H9 (cell line): ENCODE data around the gene KLRC3. TPM values are rescaled to one million over a fixed set of nuclear protein-coding genes. Genes with fewer than 3 reads are reported as not detected.

Source experiments
- DNase-seq: peaks from one replicate; pipeline ENCODE4 v3.0.0-alpha.2; 2017
- H2AFZ ChIP-seq: one replicate; pipeline ENCODE4 v1.6.1; 2013; ENCODE audit warnings: mild to moderate bottlenecking, low read length, control low read depth, moderate library complexity
- H2AK5ac ChIP-seq: 2 replicates; pipeline ENCODE4 v1.6.1; 2013; ENCODE audit warnings: low read length, control low read depth, mixed read lengths; ENCODE audit not compliant: insufficient read length
- H2BK120ac ChIP-seq: one replicate; pipeline ENCODE4 v1.6.1; 2013; ENCODE audit warnings: low read depth, mild to moderate bottlenecking, low read length, control low read depth, inconsistent platforms; ENCODE audit not compliant: poor library complexity, severe bottlenecking
- H2BK12ac ChIP-seq: 2 replicates; pipeline ENCODE4 v1.6.1; 2013; ENCODE audit warnings: low read length, control low read depth, mixed read lengths, low read depth; ENCODE audit not compliant: insufficient read length
- H2BK15ac ChIP-seq: 2 replicates; pipeline ENCODE4 v1.6.1; 2013; ENCODE audit warnings: low read depth, low read length, control low read depth
- H2BK20ac ChIP-seq: one replicate; pipeline ENCODE4 v1.6.1; 2013; ENCODE audit warnings: low read depth, mild to moderate bottlenecking, low read length, control low read depth, inconsistent platforms; ENCODE audit not compliant: poor library complexity, severe bottlenecking
- H2BK5ac ChIP-seq: 2 replicates; pipeline ENCODE4 v1.6.1; 2013; ENCODE audit warnings: low read length, control low read depth, mixed read lengths; ENCODE audit not compliant: insufficient read length
- H3K14ac ChIP-seq: 2 replicates; pipeline ENCODE4 v1.6.1; 2013; ENCODE audit warnings: low read length, control low read depth; ENCODE audit not compliant: insufficient read depth
- H3K18ac ChIP-seq: 2 replicates; pipeline ENCODE4 v1.6.1; 2013; ENCODE audit warnings: low read depth, mild to moderate bottlenecking, mixed read lengths, low read length, control low read depth; ENCODE audit not compliant: insufficient read length
- H3K23ac ChIP-seq: 2 replicates; pipeline ENCODE4 v1.6.1; 2013; ENCODE audit warnings: low read length, control low read depth, mixed read lengths, low read depth; ENCODE audit not compliant: insufficient read length
- H3K23me2 ChIP-seq: 2 replicates; pipeline ENCODE4 v1.6.1; 2013; ENCODE audit warnings: low read depth, mild to moderate bottlenecking, mixed read lengths, low read length, control low read depth; ENCODE audit not compliant: insufficient read length, poor library complexity, severe bottlenecking
- H3K27ac ChIP-seq: 2 replicates; pipeline ENCODE4 v1.5.1; 2013; ENCODE audit warnings: low read length, control low read depth, mixed read lengths, low read depth; ENCODE audit not compliant: insufficient read length
- H3K27me3 ChIP-seq: 2 replicates; pipeline ENCODE4 v1.6.1; 2013; ENCODE audit warnings: low read length, control low read depth, inconsistent platforms; ENCODE audit not compliant: insufficient read depth
- H3K4ac ChIP-seq: 2 replicates; pipeline ENCODE4 v1.6.1; 2013; ENCODE audit warnings: low read depth, mild to moderate bottlenecking, control low read depth, inconsistent platforms, low read length, moderate library complexity
- H3K4me1 ChIP-seq: 2 replicates; pipeline ENCODE4 v1.6.1; 2013; ENCODE audit warnings: low read length, control low read depth, inconsistent platforms; ENCODE audit not compliant: insufficient read depth
- H3K4me2 ChIP-seq: 2 replicates; pipeline ENCODE4 v1.6.1; 2013; ENCODE audit warnings: low read length, control low read depth, mixed read lengths; ENCODE audit not compliant: insufficient read length, insufficient read depth
- H3K56ac ChIP-seq: 2 replicates; pipeline ENCODE4 v1.6.1; 2013; ENCODE audit warnings: low read depth, mild to moderate bottlenecking, mixed read lengths, low read length, control low read depth; ENCODE audit not compliant: insufficient read length
- H3K79me1 ChIP-seq: 2 replicates; pipeline ENCODE4 v1.6.1; 2013; ENCODE audit warnings: low read depth, mild to moderate bottlenecking, moderate library complexity, low read length, control low read depth, inconsistent platforms; ENCODE audit not compliant: insufficient read depth, poor library complexity, severe bottlenecking
- H3K79me2 ChIP-seq: 2 replicates; pipeline ENCODE4 v1.6.1; 2013; ENCODE audit warnings: low read length, control low read depth, inconsistent platforms; ENCODE audit not compliant: insufficient read depth
- H3K9ac ChIP-seq: 2 replicates; pipeline ENCODE4 v1.6.1; 2013; ENCODE audit warnings: low read length, control low read depth, mixed read lengths; ENCODE audit not compliant: insufficient read length; ENCODE audit errors: extremely low read depth
- H3K9me3 ChIP-seq: one replicate; pipeline ENCODE4 v1.6.1; 2013; ENCODE audit warnings: low read depth, low read length, inconsistent platforms; ENCODE audit not compliant: control insufficient read depth
- H3T11ph ChIP-seq: one replicate; pipeline ENCODE4 v1.6.1; 2013; ENCODE audit warnings: mild to moderate bottlenecking, low read length, control low read depth, inconsistent platforms
- H4K20me1 ChIP-seq: one replicate; pipeline ENCODE4 v1.6.1; 2013; ENCODE audit not compliant: control insufficient read depth, insufficient read length, insufficient read depth
- H4K5ac ChIP-seq: 2 replicates; pipeline ENCODE4 v1.6.1; 2013; ENCODE audit warnings: low read depth, mild to moderate bottlenecking, mixed read lengths, low read length, control low read depth; ENCODE audit not compliant: insufficient read length
- H4K8ac ChIP-seq: replicated peaks from 2 replicates; pipeline ENCODE4 v1.6.1; 2013; ENCODE audit warnings: low read length, control low read depth, mixed read lengths, low read depth; ENCODE audit not compliant: insufficient read length
- H4K91ac ChIP-seq: 2 replicates; pipeline ENCODE4 v1.6.1; 2013; ENCODE audit warnings: low read depth, mild to moderate bottlenecking, moderate library complexity, mixed read lengths, low read length, control low read depth; ENCODE audit not compliant: insufficient read length
- H3K27ac Mint-ChIP-seq, 3 experiments: 2 replicates in 2 of 3; 3 replicates in 1 of 3; pipeline ENCODE4 v1.8.0; 2020 to 2021; ENCODE audit warnings: mixed read lengths in 3 of 3, mild to moderate bottlenecking in 1 of 3, moderate library complexity in 1 of 3
- H3K27me3 Mint-ChIP-seq: 2 replicates; pipeline ENCODE4 v1.8.0; 2021; ENCODE audit warnings: low read depth, mild to moderate bottlenecking, moderate library complexity, mixed read lengths
- H3K36me3 Mint-ChIP-seq, 3 experiments: 2 replicates in 2 of 3; 3 replicates in 1 of 3; pipeline ENCODE4 v1.8.0; 2020 to 2021; ENCODE audit warnings: low read depth in 3 of 3, mixed read lengths in 3 of 3; ENCODE audit not compliant: insufficient read depth in 1 of 3
- H3K4me1 Mint-ChIP-seq, 2 experiments: 2 replicates each; pipeline ENCODE4 v1.8.0; 2020; ENCODE audit warnings: mixed read lengths in 2 of 2
- H3K4me3 Mint-ChIP-seq, 2 experiments: 2 replicates in 1 of 2; 3 replicates in 1 of 2; pipeline ENCODE4 v1.8.0; 2020 to 2021; ENCODE audit warnings: mild to moderate bottlenecking in 2 of 2, mixed read lengths in 2 of 2, moderate library complexity in 1 of 2
- H3K9me3 Mint-ChIP-seq, 2 experiments: 2 replicates in 1 of 2; 3 replicates in 1 of 2; pipeline ENCODE4 v1.8.0; 2020; ENCODE audit warnings: mild to moderate bottlenecking in 2 of 2, mixed read lengths in 2 of 2, moderate library complexity in 1 of 2
- CTCF ChIP-seq: fragments of 200-600 bp; sonication (generic); conservative IDR thresholded peaks from 3 replicates; pipeline ENCODE4 v1.8.0; 2021; ENCODE audit warnings: antibody characterized with exemption, mild to moderate bottlenecking
- WGBS: extraction: QIAGEN DNeasy Blood & Tissue Kit; methylation state at CpG from one replicate; pipeline ENCODE4 v1.1.7; 2013; ENCODE audit warnings: missing lambda C conversion rate, low lambda C conversion rate, mixed read lengths; ENCODE audit not compliant: insufficient read length; ENCODE audit errors: extremely low coverage; 5-methylcytosine and 5-hydroxymethylcytosine counted together
- total RNA-seq: library from RNA; stranded (reverse); gene quantifications from 2 replicates; pipeline ENCODE4 v1.2.1, GENCODE V29; 2021

The KLRC3 gene
- total RNA-seq, 1 experiment from 2014 or later = not detected

GRCh38 chr12:10408842-10409241 lies 11.6 kb downstream of the KLRC3 start:
- no peaks in the 10 kb centered on the region for H3K36me3 Mint-ChIP-seq
- no peak overlapping the region for H3K4me2 ChIP-seq
- no CpG with 5 or more reads among the region's 3 CpGs for WGBS
- no peak overlapping the region for H2AK5ac ChIP-seq
- H3K9me3 ChIP-seq = no peaks in the 10 kb centered on the region
- no peak overlapping the region for H3T11ph ChIP-seq
- H3K27ac Mint-ChIP-seq = peak overlapping the region in 1 of 3 experiments; percentile 38; a peak in 1 of 7 replicates
- H2BK12ac ChIP-seq = no peak overlapping the region
- H3K18ac ChIP-seq = no peak overlapping the region
- H3K23ac ChIP-seq = no peak overlapping the region
- H3K56ac ChIP-seq = no peak overlapping the region
- no peaks in the 10 kb centered on the region for H4K20me1 ChIP-seq
- H2AFZ ChIP-seq = no peak overlapping the region
- no peaks in the 10 kb centered on the region for H3K79me2 ChIP-seq
- H3K14ac ChIP-seq = no peak overlapping the region
- no peaks in the 10 kb centered on the region; a peak in 1 of 5 replicates for H3K9me3 Mint-ChIP-seq
- H4K91ac ChIP-seq = no peak overlapping the region
- no peak overlapping the region for H4K8ac ChIP-seq
- H3K4me1 Mint-ChIP-seq = peaks cover 10 to 15% of the 10 kb centered on the region in 2 experiments
- H2BK15ac ChIP-seq = no peak overlapping the region
- no peak overlapping the region for H2BK120ac ChIP-seq
- H2BK5ac ChIP-seq = no peak overlapping the region
- H4K5ac ChIP-seq = no peak overlapping the region
- no peak overlapping the region for H2BK20ac ChIP-seq
- no peaks in the 10 kb centered on the region for H3K27me3 ChIP-seq
- H3K4me3 Mint-ChIP-seq = no peak overlapping the region
- no peaks in the 10 kb centered on the region for H3K27me3 Mint-ChIP-seq
- TF ChIP-seq CTCF = no peak
- no peak overlapping the region for H3K4ac ChIP-seq
- H3K79me1 ChIP-seq = no peaks in the 10 kb centered on the region
- no peak overlapping the region for H3K9ac ChIP-seq
- no peak overlapping the region for H3K27ac ChIP-seq
- no peaks in the 10 kb centered on the region for H3K23me2 ChIP-seq
- DNase-seq = no peak
- no peaks in the 10 kb centered on the region for H3K4me1 ChIP-seq
